ENCODE measurements around the gene MYBPC2. TPM values are rescaled to one million over a fixed set of nuclear protein-coding genes. Genes with fewer than 3 reads are reported as not detected.

Gene MYBPC2
- total and polyA plus RNA-seq, 2 of the 4 experiments (the other 2 are of a cell fraction) = not detected

- no peak overlapping the region for H3K56ac ChIP-seq (ENCODE audit: extremely low read depth, insufficient read depth, low read length)
- in situ Hi-C loops (cut with MboI; ENCODE audit: low sequenced_read_pairs) (no loop called here), intact Hi-C loops (cut with micrococcal nuclease) (no loop called here), dilution Hi-C loops (cut with HindIII; ENCODE audit: low sequenced_read_pairs, unreplicated experiment) (no loop called here)
- no peak overlapping the region for H2AK9ac ChIP-seq (replicated peaks; ENCODE audit: low read depth, low read length, poor library complexity)
- peaks cover 2 to 14% of the 10 kb centered on the region in 2 experiments; a peak in 2 of 4 replicates for H3K79me1 ChIP-seq (ENCODE audit: low read depth in 1 of 2, low read length in 2 of 2)
- no peak overlapping the region for H2BK5ac ChIP-seq (ENCODE audit: low read depth, low read length, poor library complexity, severe bottlenecking)
- no peak overlapping the region for H3K4me2 ChIP-seq (ENCODE audit: low read depth, low read length)
- DNase-seq (no peak), ATAC-seq (ENCODE audit: low read depth) (no peak)
- no peak overlapping the region for H2BK20ac ChIP-seq (ENCODE audit: low read depth, low read length)
- no peaks in the 10 kb centered on the region for H3K27me3 ChIP-seq (ENCODE audit: control insufficient read depth, insufficient read depth, low read length)
- no peak overlapping the region for H2AFZ ChIP-seq (replicated peaks; ENCODE audit: low read length, poor library complexity)
- H2BK15ac ChIP-seq (ENCODE audit: low read depth, low read length) = no peak overlapping the region
- H4K20me1 ChIP-seq (ENCODE audit: insufficient read depth, low read length) = no peaks in the 10 kb centered on the region; the same call in 1 of the 2 replicates
- no peak overlapping the region for H3K18ac ChIP-seq (ENCODE audit: low read depth, low read length)
- no peaks in the 10 kb centered on the region for H3K9me3 ChIP-seq (ENCODE audit: control insufficient read depth, insufficient read depth, low read length)
- ChIA-PET CTCF (no interaction called here), POLR2A (ENCODE audit: unreplicated experiment) (no interaction called here)
- no peak overlapping the region for H4K8ac ChIP-seq (ENCODE audit: low read depth in 2 of 2, low read length in 2 of 2)
- BruUV-seq (replicated peaks) = no TSS peak
- H3K9ac ChIP-seq (ENCODE audit: low read depth, low read length) = no peak overlapping the region
- no peak overlapping the region for H3K23ac ChIP-seq (ENCODE audit: low read depth, low read length)
- H4K5ac ChIP-seq (ENCODE audit: low read depth, low read length) = no peak overlapping the region
- H2BK120ac ChIP-seq (ENCODE audit: low read depth, low read length) = no peak overlapping the region
- TF ChIP-seq MXI1 (IDR thresholded peaks at IDR 0.05; ENCODE audit: borderline replicate concordance, low read depth, low read length) (no peak), FOS (IDR thresholded peaks at IDR 0.05; ENCODE audit: low read depth, low read length) (no peak), BHLHE40 (IDR thresholded peaks at IDR 0.05; ENCODE audit: low read depth, low read length) (no peak), RCOR1 (IDR thresholded peaks at IDR 0.05; ENCODE audit: insufficient replicate concordance, low read length) (no peak), RAD21 (IDR thresholded peaks at IDR 0.05; ENCODE audit: low read length) (no peak), CEBPB (IDR thresholded peaks at IDR 0.05; ENCODE audit: low read depth, low read length) (no peak), CTCF (conservative IDR thresholded peaks at IDR 0.05; ENCODE audit: low read depth, low read length) (no peak), SMC3 (IDR thresholded peaks at IDR 0.05; ENCODE audit: low read depth, low read length) (no peak), NFE2L2 (IDR thresholded peaks at IDR 0.05; ENCODE audit: low read depth, low read length) (no peak), MAZ (IDR thresholded peaks at IDR 0.05; ENCODE audit: borderline replicate concordance, low read depth, low read length) (no peak), CHD1 (IDR thresholded peaks at IDR 0.05; ENCODE audit: low read depth, low read length) (no peak), POLR2A (IDR thresholded peaks at IDR 0.05; ENCODE audit: low read depth, low read length) (no peak)
- TF ChIP-seq, protein P1, sequence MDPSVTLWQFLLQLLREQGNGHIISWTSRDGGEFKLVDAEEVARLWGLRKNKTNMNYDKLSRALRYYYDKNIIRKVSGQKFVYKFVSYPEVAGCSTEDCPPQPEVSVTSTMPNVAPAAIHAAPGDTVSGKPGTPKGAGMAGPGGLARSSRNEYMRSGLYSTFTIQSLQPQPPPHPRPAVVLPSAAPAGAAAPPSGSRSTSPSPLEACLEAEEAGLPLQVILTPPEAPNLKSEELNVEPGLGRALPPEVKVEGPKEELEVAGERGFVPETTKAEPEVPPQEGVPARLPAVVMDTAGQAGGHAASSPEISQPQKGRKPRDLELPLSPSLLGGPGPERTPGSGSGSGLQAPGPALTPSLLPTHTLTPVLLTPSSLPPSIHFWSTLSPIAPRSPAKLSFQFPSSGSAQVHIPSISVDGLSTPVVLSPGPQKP (IDR thresholded peaks at IDR 0.05; ENCODE audit: borderline replicate concordance, low read depth, low read length) = no peak
- TF ChIP-seq, protein P2, sequence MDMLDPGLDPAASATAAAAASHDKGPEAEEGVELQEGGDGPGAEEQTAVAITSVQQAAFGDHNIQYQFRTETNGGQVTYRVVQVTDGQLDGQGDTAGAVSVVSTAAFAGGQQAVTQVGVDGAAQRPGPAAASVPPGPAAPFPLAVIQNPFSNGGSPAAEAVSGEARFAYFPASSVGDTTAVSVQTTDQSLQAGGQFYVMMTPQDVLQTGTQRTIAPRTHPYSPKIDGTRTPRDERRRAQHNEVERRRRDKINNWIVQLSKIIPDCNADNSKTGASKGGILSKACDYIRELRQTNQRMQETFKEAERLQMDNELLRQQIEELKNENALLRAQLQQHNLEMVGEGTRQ (IDR thresholded peaks at IDR 0.05; ENCODE audit: low read depth, low read length) = no peak
- no peak overlapping the region for H3K14ac ChIP-seq (replicated peaks; ENCODE audit: low read depth, low read length)
- H3K36me3 ChIP-seq (ENCODE audit: control insufficient read depth, insufficient read depth, low read length) = peaks cover 2% of the 10 kb centered on the region
- no peak overlapping the region for H4K91ac ChIP-seq (ENCODE audit: insufficient read depth, low read depth, low read length)
- no peak overlapping the region for H2AK5ac ChIP-seq (ENCODE audit: low read depth, low read length)
- H3K27ac ChIP-seq (ENCODE audit: insufficient read depth, low read length) = no peak overlapping the region
- no peaks in the 10 kb centered on the region for H3K9me1 ChIP-seq (ENCODE audit: insufficient read depth, low read length)
- no peaks in the 10 kb centered on the region for H3K4me1 ChIP-seq (ENCODE audit: control insufficient read depth, insufficient read depth, low read length)
- WGBS, 2 experiments (ENCODE audit: extremely low coverage in 2 of 2, insufficient read length in 1 of 2) = no CpG with 5 or more reads among the region's 9 CpGs
- no peak overlapping the region for H3K4ac ChIP-seq (ENCODE audit: low read depth, low read length)
- H3K4me3 ChIP-seq (ENCODE audit: insufficient read depth, low read depth, low read length) = no peak overlapping the region
These were observed 38.7 kb upstream of the MYBPC2 start for GRCh38 chr19:50394017-50394416.
